Ovary (tissue), 9 donors: Measurements from ENCODE around the gene TEX48. TPM values are rescaled to one million over a fixed set of nuclear protein-coding genes. Genes with fewer than 3 reads are reported as not detected.

Experiments
- DNase-seq, 5 donors: peaks; one replicate each; pipeline ENCODE4 v3.0.0-alpha.2; 2019 to 2020
- H3K27ac ChIP-seq, 2 donors: fragments of 200-600 bp; one replicate each; pipeline versions ENCODE4 v1.5.1 to v1.8.0; 2019 to 2022
- H3K27me3 ChIP-seq: fragments of 200-600 bp; one replicate; pipeline ENCODE4 v1.8.0; 2022
- H3K36me3 ChIP-seq: fragments of 200-600 bp; sonication (generic); one replicate; pipeline ENCODE4 v1.5.1; 2019
- H3K4me1 ChIP-seq: one replicate; pipeline ENCODE4 v1.8.1; 2013; ENCODE audit warnings: mild to moderate bottlenecking, moderate library complexity; ENCODE audit not compliant: insufficient read depth
- H3K4me3 ChIP-seq: fragments of 200-600 bp; sonication (generic); one replicate; pipeline ENCODE4 v1.5.1; 2017
- H3K9me3 ChIP-seq, 2 donors: fragments of 200-600 bp in 1 of 2; sonication (generic) in 1 of 2; one replicate each; pipeline versions ENCODE4 v1.5.1 to v1.8.1; 2013 to 2019; ENCODE audit warnings: mild to moderate bottlenecking in 1 of 2, moderate library complexity in 1 of 2
- EP300 ChIP-seq: sonication (generic); formaldehyde crosslinking; IDR thresholded peaks from one replicate; pipeline ENCODE4 v1.6.1; 2017; ENCODE audit warnings: antibody characterized with exemption
- POLR2A ChIP-seq: fragments of 450-650 bp; IDR thresholded peaks from one replicate; pipeline ENCODE4 v1.6.1; 2017; ENCODE audit warnings: antibody characterized with exemption, mild to moderate bottlenecking, moderate library complexity
- WGBS, 3 donors: extraction: QIAGEN DNeasy Blood & Tissue Kit in 1 of 3; methylation state at CpG; one replicate each; pipeline versions ENCODE4 v1.1.5 to v1.1.7; 2013 to 2017; 5-methylcytosine and 5-hydroxymethylcytosine counted together
- intact Hi-C, 4 donors: fragments of 100-400 bp; cut with DNase I; formaldehyde crosslinking; loops; one replicate each; pipeline versions ENCODE4 v1.11.0 to v1.15.1; 2022 to 2023
- polyA plus RNA-seq, 2 donors: library from polyadenylated mRNA; stranded (reverse); fragments of 200-250 nt in 1 of 2; fragments of 350-450 nt in 1 of 2; fragmentation: Illumina TruSeq in 1 of 2; extraction: RNeasy Lipid Tissue Mini Kit (QIAGEN cat#74804) in 1 of 2; gene quantifications; one replicate each; pipeline ENCODE4 v1.2.3, GENCODE V29; 2013 to 2014
- total RNA-seq, 7 donors: library from RNA; depleted of rRNA in 2 of 7; stranded (reverse); fragments of >200 nt in 2 of 7; fragmentation: NEBNext Ultra II Directional in 3 of 7; extraction: Animal tissue kit (Norgen Biotek cat#: 25700) in 3 of 7; gene quantifications; one replicate each; pipeline versions ENCODE4 v1.1.0 to v1.2.4, GENCODE V29; 2016 to 2023
- TF ChIP-seq, protein P1 (sequence below), 3 donors: fragments of 450-650 bp in 2 of 3; fragments of 200-600 bp in 1 of 3; IDR thresholded peaks; one replicate each; pipeline versions ENCODE4 v1.5.1 to v1.8.0; 2016 to 2022; ENCODE audit warnings: antibody characterized with exemption in 3 of 3, mild to moderate bottlenecking in 1 of 3
- donor health status: DM: no; HTN: no; CAD: no; lungs with moderate emphysema.
- donor health status: DM: no; HTN: no; CAD: no.
- donor health status: Bipolar disorder and iron deficiency.
- donor health status: DM: yes; HTN: yes; CAD: no.
- donor health status: DM: no; HTN: no; CAD: no.
- donor health status: DM: yes; HTN: yes; CAD: no.

The TEX48 gene
- total and polyA plus RNA-seq, 9 donors = not detected

DNA sequence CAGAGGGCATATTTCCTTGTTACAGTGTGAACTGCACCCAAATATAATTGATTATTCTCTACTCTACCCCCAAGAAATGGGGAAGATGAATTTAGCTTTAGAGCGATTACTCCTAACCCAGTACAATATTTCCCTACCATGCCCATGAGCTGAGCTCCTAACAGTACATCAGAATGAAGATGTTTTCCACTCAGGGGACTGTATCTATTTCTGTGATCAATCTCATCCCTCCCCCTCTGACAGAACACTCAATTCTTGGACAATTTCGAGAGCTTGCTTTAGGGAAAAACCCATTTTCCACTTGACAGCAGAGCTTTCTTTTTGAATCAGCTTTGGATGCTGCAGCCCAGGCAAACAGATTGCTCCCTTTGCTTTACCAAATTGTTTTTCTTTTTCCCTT is 24.7 kb upstream of the TEX48 start:
- intact Hi-C loops = no loop called here
- no peaks in the 10 kb centered on the region for H3K9me3 ChIP-seq
- H3K27ac ChIP-seq = no peak overlapping the region
- no peaks in the 10 kb centered on the region for H3K4me1 ChIP-seq
- 76 to 86% (median 86%) methylated on average over 2 of the region's 2 CpGs for WGBS, 3 donors
- no peaks in the 10 kb centered on the region for H3K27me3 ChIP-seq
- no peaks in the 10 kb centered on the region for H3K36me3 ChIP-seq
- no peak for DNase-seq
- no peak for TF ChIP-seq EP300
- no peak for TF ChIP-seq POLR2A
- TF ChIP-seq, protein P1, sequence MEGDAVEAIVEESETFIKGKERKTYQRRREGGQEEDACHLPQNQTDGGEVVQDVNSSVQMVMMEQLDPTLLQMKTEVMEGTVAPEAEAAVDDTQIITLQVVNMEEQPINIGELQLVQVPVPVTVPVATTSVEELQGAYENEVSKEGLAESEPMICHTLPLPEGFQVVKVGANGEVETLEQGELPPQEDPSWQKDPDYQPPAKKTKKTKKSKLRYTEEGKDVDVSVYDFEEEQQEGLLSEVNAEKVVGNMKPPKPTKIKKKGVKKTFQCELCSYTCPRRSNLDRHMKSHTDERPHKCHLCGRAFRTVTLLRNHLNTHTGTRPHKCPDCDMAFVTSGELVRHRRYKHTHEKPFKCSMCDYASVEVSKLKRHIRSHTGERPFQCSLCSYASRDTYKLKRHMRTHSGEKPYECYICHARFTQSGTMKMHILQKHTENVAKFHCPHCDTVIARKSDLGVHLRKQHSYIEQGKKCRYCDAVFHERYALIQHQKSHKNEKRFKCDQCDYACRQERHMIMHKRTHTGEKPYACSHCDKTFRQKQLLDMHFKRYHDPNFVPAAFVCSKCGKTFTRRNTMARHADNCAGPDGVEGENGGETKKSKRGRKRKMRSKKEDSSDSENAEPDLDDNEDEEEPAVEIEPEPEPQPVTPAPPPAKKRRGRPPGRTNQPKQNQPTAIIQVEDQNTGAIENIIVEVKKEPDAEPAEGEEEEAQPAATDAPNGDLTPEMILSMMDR (IDR thresholded peaks at IDR 0.05) = no peak
- H3K4me3 ChIP-seq = no peak overlapping the region

DNA sequence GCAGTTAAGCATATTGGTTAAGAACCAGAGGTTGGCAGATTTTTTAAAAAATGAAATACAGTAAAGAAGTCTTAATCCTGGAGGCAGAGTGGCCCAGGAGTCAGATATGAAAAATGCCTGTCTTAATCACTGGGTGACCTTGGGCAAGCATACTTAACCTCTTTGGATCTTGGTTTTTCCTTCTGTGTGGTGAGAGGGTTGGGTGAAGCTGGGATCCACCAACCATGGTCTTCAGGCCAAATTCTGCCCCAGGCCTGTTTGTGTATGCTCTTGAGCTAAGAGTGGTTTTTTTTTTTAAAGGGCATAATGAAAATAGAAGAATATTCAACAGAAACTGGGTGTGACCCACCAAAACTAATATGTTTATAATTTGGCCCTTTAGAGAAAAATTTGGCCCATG is 20.0 kb upstream of the TEX48 start:
- Histone ChIP-seq H3K4me3 (no peak overlapping the region), H3K36me3 (no peaks in the 10 kb centered on the region), H3K4me1 (no peaks in the 10 kb centered on the region), H3K27ac (no peak overlapping the region), H3K9me3 (no peaks in the 10 kb centered on the region), H3K27me3 (no peaks in the 10 kb centered on the region)
- TF ChIP-seq EP300 = no peak
- no peak for TF ChIP-seq POLR2A
- TF ChIP-seq, protein P1 (IDR thresholded peaks at IDR 0.05) = no peak
- intact Hi-C loops = no loop called here
- DNase-seq = no peak

DNA sequence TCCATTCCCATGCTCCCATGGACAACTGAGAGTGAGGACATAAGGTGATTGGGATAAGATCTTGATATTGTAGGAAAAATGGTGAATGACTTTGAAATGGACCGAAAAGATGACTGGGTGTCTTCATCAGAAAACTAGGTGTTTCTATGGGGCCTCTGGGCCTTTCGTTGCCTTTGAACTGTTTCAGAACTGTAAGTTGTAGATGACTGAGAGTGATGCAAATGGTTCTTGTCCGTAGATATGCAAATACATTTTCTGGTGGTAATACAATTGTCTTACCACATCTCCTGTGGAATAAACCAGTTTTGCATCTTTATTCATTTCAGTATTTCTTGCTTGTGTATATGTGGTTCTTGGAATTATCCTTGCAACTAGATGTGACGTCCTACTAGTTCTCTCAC is 16.0 kb upstream of the TEX48 start:
- H3K36me3 ChIP-seq = no peaks in the 10 kb centered on the region
- 91 to 93% (median 93%) methylated on average over 4 of the region's 4 CpGs for WGBS, 3 donors
- no peaks in the 10 kb centered on the region for H3K27me3 ChIP-seq
- no peak for DNase-seq
- intact Hi-C loops = loop anchor here in 1 of 4 donors (10.0 kb wide), 1 partner anchor 57 kb away; no protein-coding TSS in a partner anchor
- H3K27ac ChIP-seq = no peak overlapping the region
- TF ChIP-seq, protein P1 (IDR thresholded peaks at IDR 0.05) = no peak
- TF ChIP-seq EP300 (no peak), POLR2A (no peak)
- H3K4me1 ChIP-seq = no peaks in the 10 kb centered on the region
- no peak overlapping the region for H3K4me3 ChIP-seq
- no peaks in the 10 kb centered on the region for H3K9me3 ChIP-seq

DNA sequence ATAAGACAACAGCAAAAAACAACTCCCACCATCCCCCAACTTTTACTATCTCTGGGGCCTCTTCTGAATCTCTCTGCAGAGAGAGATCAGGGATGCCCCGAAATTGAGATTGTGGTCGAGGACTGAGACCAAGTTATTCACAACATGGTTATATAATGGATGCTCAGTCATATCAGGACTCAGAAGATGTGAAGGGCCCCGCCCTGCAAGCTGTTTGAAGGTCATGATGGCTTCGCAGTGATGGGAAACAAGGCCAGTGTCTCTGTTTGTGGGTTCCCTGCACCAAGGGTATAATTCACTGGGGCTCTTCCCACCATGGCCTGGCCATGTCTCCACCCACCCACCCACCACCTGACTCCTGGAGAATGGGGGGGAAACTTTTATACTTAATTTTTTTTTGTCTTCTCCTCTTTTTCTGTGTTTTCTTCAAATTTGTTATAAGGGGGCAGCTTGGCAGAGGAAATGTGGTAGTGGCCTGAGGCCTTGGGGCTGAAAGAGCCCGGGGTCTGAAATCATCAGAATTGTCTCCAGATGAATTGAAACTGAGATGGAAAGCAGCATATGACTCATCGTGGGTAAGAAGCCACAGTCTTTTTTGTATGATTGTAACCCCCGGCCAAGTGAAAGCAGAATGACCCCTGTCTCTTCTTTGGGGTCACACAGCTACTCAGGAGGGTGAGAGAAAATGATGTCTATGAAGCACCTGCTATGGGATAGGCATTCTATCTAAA is 15.0 kb upstream of the TEX48 start:
- intact Hi-C loops = loop anchor here in 1 of 4 donors (10.0 kb wide), 1 partner anchor 58 kb away; no protein-coding TSS in a partner anchor
- H3K4me1 ChIP-seq = no peaks in the 10 kb centered on the region
- H3K36me3 ChIP-seq = no peaks in the 10 kb centered on the region
- H3K27me3 ChIP-seq = no peaks in the 10 kb centered on the region
- WGBS, 3 donors = 72 to 78% (median 77%) methylated on average over 7 of the region's 7 CpGs
- H3K27ac ChIP-seq = no peak overlapping the region
- DNase-seq = no peak
- no peak overlapping the region for H3K4me3 ChIP-seq
- H3K9me3 ChIP-seq = no peaks in the 10 kb centered on the region
- no peak for TF ChIP-seq POLR2A
- no peak for TF ChIP-seq EP300
- TF ChIP-seq, protein P1 (IDR thresholded peaks at IDR 0.05) = no peak
